Stimulated activated CD8-positive, alpha-beta memory T cell treated with anti-CD3 and anti-CD28 coated beads, Interleukin-15, amount 100 ng/mL, for 1 hour (primary cell): ENCODE measurements around the gene CTF1.

Experiments used
- DNase-seq: peaks from one replicate; pipeline ENCODE4 v3.0.0-alpha.2; 2020; ENCODE audit warnings: low read depth

CTF1 gene

GRCh38 chr16:30910427-30911029 is 14.1 kb downstream of the CTF1 start:
- no peak for DNase-seq

- no peak for DNase-seq
These were observed 16.5 kb downstream of the CTF1 start for GRCh38 chr16:30912794-30913412.

- DNase-seq: no peak
These were observed 18.4 kb downstream of the CTF1 start for GRCh38 chr16:30914830-30915229.

- no peak for DNase-seq
These were observed 22.2 kb downstream of the CTF1 start for GRCh38 chr16:30918614-30919013.

- DNase-seq: no peak
These were observed 24.5 kb downstream of the CTF1 start for GRCh38 chr16:30920891-30921290.

- no peak for DNase-seq
These were observed 25.0 kb downstream of the CTF1 start for GRCh38 chr16:30921459-30921747.

GRCh38 chr16:30921748-30922419 is 25.5 kb downstream of the CTF1 start:
- DNase-seq: peak; percentile 77

- DNase-seq: peak; percentile 99
These were observed 26.1 kb downstream of the CTF1 start for GRCh38 chr16:30922420-30922959.

- peak; percentile 89 for DNase-seq
These were observed 26.6 kb downstream of the CTF1 start for GRCh38 chr16:30922960-30923535.

- DNase-seq: no peak
These were observed 27.2 kb downstream of the CTF1 start, which contains the start of gene FBXL19 for GRCh38 chr16:30923554-30924075. Gene FBXL19, plus strand, starts transcription at chr16:30923572. Its CDS starts 2,183 bp downstream, at chr16:30925755.

- no peak for DNase-seq
These were observed 27.9 kb downstream of the CTF1 start for GRCh38 chr16:30924076-30924912.

- DNase-seq: no peak
These were observed 28.7 kb downstream of the CTF1 start for GRCh38 chr16:30924913-30925631.

GRCh38 chr16:30925632-30925987 is 29.2 kb downstream of the CTF1 start:
- DNase-seq: no peak

GRCh38 chr16:30925995-30926811 is 29.8 kb downstream of the CTF1 start:
- DNase-seq: no peak

- DNase-seq: no peak
These were observed 30.7 kb downstream of the CTF1 start for GRCh38 chr16:30926937-30927788.

- no peak for DNase-seq
These were observed 31.5 kb downstream of the CTF1 start for GRCh38 chr16:30927789-30928378.

GRCh38 chr16:30928390-30928789 is 32.0 kb downstream of the CTF1 start:
- DNase-seq: no peak

- DNase-seq: no peak
These were observed 32.8 kb downstream of the CTF1 start for GRCh38 chr16:30929167-30929566.

GRCh38 chr16:30930160-30930571 is 33.8 kb downstream of the CTF1 start:
- DNase-seq: no peak
